ENCODE data around the gene ZNF830. TPM values are rescaled to one million over a fixed set of nuclear protein-coding genes. Genes with fewer than 3 reads are reported as not detected.

The ZNF830 gene
- total and polyA plus RNA-seq, 9 of the 15 experiments (the other 6 are each of a cell fraction or from before 2014, with no cell fraction given) = 13.1 to 28.7 (median 21.7) TPM

- peak; percentile 54 to 70 for TF ChIP-seq E2F6 (IDR thresholded peaks at IDR 0.05; ENCODE audit: borderline replicate concordance in 1 of 2, extremely low read depth in 1 of 2, insufficient read depth in 1 of 2, insufficient read length in 1 of 2, low read depth in 1 of 2, low read length in 1 of 2, poor library complexity in 1 of 2, severe bottlenecking in 1 of 2)
- no peak for TF ChIP-seq DDX20 (tag; IDR thresholded peaks at IDR 0.05; ENCODE audit: low read depth)
- peak; percentile 77 for TF ChIP-seq RBM22 (IDR thresholded peaks at IDR 0.05; ENCODE audit: low read depth, low read length, poor library complexity, severe bottlenecking)
- TF ChIP-seq XRCC5 (IDR thresholded peaks at IDR 0.05; ENCODE audit: low read depth, low read length) = 0 out of 2 replicates have a peak, but pooled peaks have one; percentile 43
- no peak for TF ChIP-seq POLR2H (tag; IDR thresholded peaks at IDR 0.05; ENCODE audit: low read depth)
- TF ChIP-seq ZNF395 (CRISPR knock-in tag; IDR thresholded peaks at IDR 0.05) = 0 out of 2 replicates have a peak, but pooled peaks have one; percentile 43
- no peak for TF ChIP-seq SIRT6 (IDR thresholded peaks at IDR 0.05; ENCODE audit: low read depth, low read length)
- peak; percentile 15; the same call in 1 of the 2 replicates for TF ChIP-seq CREB3L1 (IDR thresholded peaks at IDR 0.05; ENCODE audit: borderline replicate concordance, low read depth)
- TF ChIP-seq WHSC1 (IDR thresholded peaks at IDR 0.05; ENCODE audit: low read length) = no peak
- TF ChIP-seq KLF10 (CRISPR knock-in tag; IDR thresholded peaks at IDR 0.05) = no peak
- TF ChIP-seq TRIM24 (IDR thresholded peaks at IDR 0.05) = no peak
- TF ChIP-seq ZNF766 (CRISPR knock-in tag; conservative IDR thresholded peaks at IDR 0.05) = no peak; the same call in 1 of the 2 replicates
- no peak for TF ChIP-seq EGR1 (conservative IDR thresholded peaks at IDR 0.05)
- TF ChIP-seq TAL1 (IDR thresholded peaks at IDR 0.05) = no peak
- no peak for TF ChIP-seq ZNF133 (CRISPR knock-in tag; IDR thresholded peaks at IDR 0.05)
- TF ChIP-seq SMAD1 (IDR thresholded peaks at IDR 0.05; ENCODE audit: low read depth, low read length, partially characterized antibody) = peak; percentile 3
- TF ChIP-seq NBN (IDR thresholded peaks at IDR 0.05; ENCODE audit: low read depth) = no peak
- peak; percentile 20; the same call in 1 of the 2 replicates for TF ChIP-seq SOX6 (IDR thresholded peaks at IDR 0.05)
- no peak for TF ChIP-seq MAFK (IDR thresholded peaks at IDR 0.05; ENCODE audit: low read length)
- TF ChIP-seq ZNF184 (CRISPR knock-in tag; IDR thresholded peaks at IDR 0.05) = no peak
- TF ChIP-seq POLR3A (IDR thresholded peaks at IDR 0.05; ENCODE audit: borderline replicate concordance, extremely low read depth, insufficient read depth, insufficient read length) = no peak
- no peak for TF ChIP-seq EWSR1 (IDR thresholded peaks at IDR 0.05; ENCODE audit: borderline replicate concordance, low read depth, partially characterized antibody)
- 0 out of 2 replicates have a peak, but pooled peaks have one; percentile 21 for TF ChIP-seq ERF (CRISPR knock-in tag; IDR thresholded peaks at IDR 0.05)
- TF ChIP-seq ELF2 (CRISPR knock-in tag; IDR thresholded peaks at IDR 0.05) = no peak
- TF ChIP-seq GATAD2B (IDR thresholded peaks at IDR 0.05; ENCODE audit: borderline replicate concordance) = peak; percentile 86
These were observed 19.6 kb downstream of the ZNF830 start (continued) for GRCh38 chr17:34980681-34981537.

All from K562 (cell line).